HEK293 (cell line): ENCODE measurements around the gene TNFRSF17.

Experiments used
- CTCF ChIA-PET: fragments of 350-600 bp; formaldehyde crosslinking; extraction: SDS; loops from one replicate; lab custom pipeline; 2021; ENCODE audit warnings: antibody characterized with exemption; lab: Yijun Ruan, JAX
- POLR2A ChIA-PET: fragments of 300-600 bp; formaldehyde crosslinking; extraction: SDS; loops from one replicate; lab custom pipeline; 2020; ENCODE audit warnings: antibody characterized with exemption, inconsistent platforms; lab: Yijun Ruan, JAX
- H3K27ac ChIP-seq: fragments of 200-500 bp; sonication (Bioruptor generic); 2 replicates; pipeline ENCODE4 v1.5.1; 2014; ENCODE audit warnings: low read depth, low read length, control low read depth, inconsistent platforms; ENCODE audit errors: extremely low read depth
- H3K36me3 ChIP-seq, 2 experiments: fragments of 200-500 bp in 1 of 2; sonication (Bioruptor generic) in 1 of 2; 1 replicate in 1 of 2; 2 replicates in 1 of 2; pipeline ENCODE4 v1.5.1; 2014 to 2017; ENCODE audit warnings: inconsistent platforms in 2 of 2, low read length in 2 of 2; ENCODE audit not compliant: control insufficient read depth in 2 of 2, insufficient read depth in 1 of 2
- H3K4me1 ChIP-seq: fragments of 200-500 bp; sonication (Bioruptor generic); 2 replicates; pipeline ENCODE4 v1.5.1; 2014; ENCODE audit warnings: mild to moderate bottlenecking, low read length, inconsistent platforms; ENCODE audit not compliant: control insufficient read depth, insufficient read depth
- H3K4me3 ChIP-seq: 2 replicates; pipeline ENCODE4 v1.5.1; 2011; ENCODE audit warnings: low read depth, mild to moderate bottlenecking, control low read depth, low read length, moderate library complexity
- H3K9me3 ChIP-seq: fragments of 200-500 bp; sonication (Bioruptor generic); 2 replicates; pipeline ENCODE4 v1.5.1; 2014; ENCODE audit warnings: low read depth, low read length, inconsistent platforms; ENCODE audit not compliant: control insufficient read depth, insufficient read depth
- ELK4 ChIP-seq: IDR thresholded peaks from 2 replicates; pipeline ENCODE4 v1.6.1; 2011; ENCODE audit warnings: mild to moderate bottlenecking, low read depth, low read length, borderline replicate concordance
- GLIS1 ChIP-seq: fragments of 450-650 bp; formaldehyde crosslinking; IDR thresholded peaks from 2 replicates; pipeline ENCODE4 v1.5.1; 2016; ENCODE audit warnings: missing biosample characterization, missing genetic modification characterization
- KLF8 ChIP-seq: fragments of 450-650 bp; formaldehyde crosslinking; IDR thresholded peaks from 2 replicates; pipeline ENCODE4 v1.5.1; 2016; ENCODE audit warnings: missing biosample characterization, missing genetic modification characterization
- MYNN ChIP-seq: fragments of 450-650 bp; formaldehyde crosslinking; IDR thresholded peaks from 2 replicates; pipeline ENCODE4 v1.5.1; 2016; ENCODE audit warnings: missing biosample characterization, missing genetic modification characterization, borderline replicate concordance
- PRDM10 ChIP-seq: fragments of 450-650 bp; formaldehyde crosslinking; IDR thresholded peaks from 2 replicates; pipeline ENCODE4 v1.5.1; 2016; ENCODE audit warnings: missing biosample characterization, missing genetic modification characterization
- SP2 ChIP-seq: fragments of 450-650 bp; formaldehyde crosslinking; IDR thresholded peaks from 2 replicates; pipeline ENCODE4 v1.5.1; 2016; ENCODE audit warnings: missing biosample characterization, missing genetic modification characterization
- ZBTB21 ChIP-seq: fragments of 450-650 bp; formaldehyde crosslinking; IDR thresholded peaks from 2 replicates; pipeline ENCODE4 v1.5.1; 2017; ENCODE audit warnings: missing biosample characterization, missing genetic modification characterization
- ZBTB26 ChIP-seq: fragments of 450-650 bp; formaldehyde crosslinking; optimal IDR thresholded peaks from 2 replicates; pipeline ENCODE3; 2016; ENCODE audit warnings: missing biosample characterization, mild to moderate bottlenecking, missing genetic modification characterization
- ZNF121 ChIP-seq: fragments of 450-650 bp; formaldehyde crosslinking; IDR thresholded peaks from 2 replicates; pipeline ENCODE4 v1.5.1; 2016; ENCODE audit warnings: missing biosample characterization, missing genetic modification characterization
- ZNF174 ChIP-seq: fragments of 450-650 bp; formaldehyde crosslinking; IDR thresholded peaks from 2 replicates; pipeline ENCODE4 v1.5.0; 2017; ENCODE audit warnings: missing biosample characterization, mild to moderate bottlenecking, missing genetic modification characterization
- ZNF19 ChIP-seq: fragments of 450-650 bp; formaldehyde crosslinking; IDR thresholded peaks from 2 replicates; pipeline ENCODE4; 2016; ENCODE audit warnings: missing biosample characterization, missing genetic modification characterization, low read depth
- ZNF37A ChIP-seq: fragments of 450-650 bp; IDR thresholded peaks from 2 replicates; pipeline ENCODE4 v1.5.1; 2018; ENCODE audit warnings: missing biosample characterization, missing genetic modification characterization
- ZNF488 ChIP-seq: fragments of 450-650 bp; formaldehyde crosslinking; IDR thresholded peaks from 2 replicates; pipeline ENCODE4 v1.5.1; 2016; ENCODE audit warnings: missing biosample characterization, missing genetic modification characterization
- ZNF529 ChIP-seq: fragments of 450-650 bp; formaldehyde crosslinking; IDR thresholded peaks from 2 replicates; pipeline ENCODE4 v1.5.1; 2017; ENCODE audit warnings: missing genetic modification characterization, missing biosample characterization; ENCODE audit not compliant: insufficient replicate concordance
- ZNF530 ChIP-seq: fragments of 450-650 bp; formaldehyde crosslinking; IDR thresholded peaks from 2 replicates; pipeline ENCODE4 v1.5.1; 2016; ENCODE audit warnings: low read depth, missing biosample characterization, missing genetic modification characterization
- ZNF549 ChIP-seq: fragments of 450-650 bp; IDR thresholded peaks from 2 replicates; pipeline ENCODE4 v1.5.1; 2018; ENCODE audit warnings: missing biosample characterization, missing genetic modification characterization, mild to moderate bottlenecking, inconsistent platforms, moderate library complexity
- ZNF560 ChIP-seq: fragments of 450-650 bp; formaldehyde crosslinking; IDR thresholded peaks from 2 replicates; pipeline ENCODE4 v1.5.1; 2017; ENCODE audit warnings: missing biosample characterization, missing genetic modification characterization, borderline replicate concordance
- ZNF639 ChIP-seq: fragments of 450-650 bp; formaldehyde crosslinking; IDR thresholded peaks from 2 replicates; pipeline ENCODE4 v1.5.1; 2016; ENCODE audit warnings: missing biosample characterization, missing genetic modification characterization
- ZNF707 ChIP-seq: fragments of 450-650 bp; formaldehyde crosslinking; IDR thresholded peaks from 2 replicates; pipeline ENCODE4 v1.5.1; 2016; ENCODE audit warnings: missing biosample characterization, missing genetic modification characterization
- ZNF837 ChIP-seq: fragments of 450-650 bp; formaldehyde crosslinking; IDR thresholded peaks from 2 replicates; pipeline ENCODE4 v1.5.1; 2016; ENCODE audit warnings: missing biosample characterization, missing genetic modification characterization
- ZNF843 ChIP-seq: fragments of 450-650 bp; formaldehyde crosslinking; IDR thresholded peaks from 2 replicates; pipeline ENCODE4 v1.5.1; 2016; ENCODE audit warnings: missing biosample characterization, missing genetic modification characterization
- ZSCAN5A ChIP-seq: fragments of 450-650 bp; formaldehyde crosslinking; IDR thresholded peaks from 2 replicates; pipeline ENCODE4 v1.5.1; 2016; ENCODE audit warnings: missing biosample characterization, missing genetic modification characterization

The TNFRSF17 gene

GRCh38 chr16:12011565-12011964, 46.6 kb downstream of the TNFRSF17 start:
- TF ChIP-seq ZBTB26 (no peak), ZNF174 (tag by site-specific recombination) (no peak)
- TF ChIP-seq, all 188 proteins: peak for 0
- Histone ChIP-seq H3K4me1 (no peaks in the 10 kb centered on the region), H3K36me3 (no peaks in the 10 kb centered on the region), H3K4me3 (no peak overlapping the region), H3K27ac (no peak overlapping the region), H3K9me3 (no peaks in the 10 kb centered on the region)
- ChIA-PET CTCF (no interaction called here), POLR2A (no interaction called here)

GRCh38 chr16:12016291-12016947, 51.4 kb downstream of the TNFRSF17 start:
- no peak overlapping the region for H3K27ac ChIP-seq
- TF ChIP-seq PRDM10 (tag by site-specific recombination) = 0 out of 2 replicates have a peak, but pooled peaks have one; percentile 21
- TF ChIP-seq MYNN = peak; percentile 55; the same call in 1 of the 2 replicates
- TF ChIP-seq ZNF639 (tag by site-specific recombination) = no peak
- 0 out of 2 replicates have a peak, but pooled peaks have one; percentile 33 for TF ChIP-seq ZNF121
- TF ChIP-seq, all 188 proteins: peak for 3
- no peak overlapping the region for H3K4me3 ChIP-seq
- H3K9me3 ChIP-seq = no peaks in the 10 kb centered on the region
- CTCF ChIA-PET = no interaction called here
- H3K4me1 ChIP-seq = no peaks in the 10 kb centered on the region
- POLR2A ChIA-PET = no interaction called here
- H3K36me3 ChIP-seq = no peaks in the 10 kb centered on the region

GRCh38 chr16:12017558-12017957, 52.5 kb downstream of the TNFRSF17 start:
- H3K4me3 ChIP-seq = no peak overlapping the region
- no peaks in the 10 kb centered on the region for H3K36me3 ChIP-seq
- H3K27ac ChIP-seq = no peak overlapping the region
- no peaks in the 10 kb centered on the region for H3K9me3 ChIP-seq
- H3K4me1 ChIP-seq = no peaks in the 10 kb centered on the region
- ChIA-PET POLR2A (no interaction called here), CTCF (no interaction called here)
- TF ChIP-seq ZNF174 (tag by site-specific recombination) = no peak
- no peak for TF ChIP-seq ZNF529 (tag by site-specific recombination)
- no peak for TF ChIP-seq KLF8
- no peak for TF ChIP-seq ZNF560 (tag by site-specific recombination)
- TF ChIP-seq ZSCAN5A (tag by site-specific recombination) = no peak
- no peak for TF ChIP-seq ZNF19 (tag by site-specific recombination)
- TF ChIP-seq SP2 (tag by site-specific recombination) = no peak
- no peak for TF ChIP-seq ZNF843 (tag by site-specific recombination)
- no peak for TF ChIP-seq GLIS1 (tag by site-specific recombination)
- TF ChIP-seq ZNF837 (tag by site-specific recombination) = no peak
- TF ChIP-seq ZNF530 (tag by site-specific recombination) = no peak
- no peak for TF ChIP-seq ZNF549 (tag by site-specific recombination)
- no peak for TF ChIP-seq ZNF37A (tag by site-specific recombination)
- no peak for TF ChIP-seq ZBTB21
- TF ChIP-seq ZNF707 (tag by site-specific recombination) = no peak
- no peak for TF ChIP-seq ZNF488 (tag by site-specific recombination)
- no peak for TF ChIP-seq ELK4
